K562 (cell line): ENCODE results near the gene NFATC1. TPM values are rescaled to one million over a fixed set of nuclear protein-coding genes. Genes with fewer than 3 reads are reported as not detected.

Experiments
- ATAC-seq: fragments of 200-7000 bp; cut with Tn5 transposase; 3 replicates; pipeline ENCODE4 v1.9.1; 2020; ENCODE audit warnings: moderate library complexity
- BruUV-seq: library from RNA; stranded (reverse); fragments of 400-500 nt; replicated peaks from 2 replicates; lab custom pipeline; 2021; lab: Mats Ljungman, UMichigan
- CTCF ChIA-PET: fragments of 300-600 bp; formaldehyde crosslinking; extraction: SDS; loops from one replicate; lab custom pipeline; 2021; ENCODE audit warnings: low intra/inter-chr PET ratio; lab: Yijun Ruan, JAX
- POLR2A ChIA-PET: fragments of 300-600, 350-650 bp; sonication (Branson Sonifier 250); formaldehyde crosslinking; extraction: SDS; loops from one replicate; lab custom pipeline; 2021; ENCODE audit warnings: antibody characterized with exemption, inconsistent platforms; lab: Yijun Ruan, JAX
- DNase-seq, 4 experiments: peaks; one replicate each; pipeline versions ENCODE4 v3.0.0 to v3.0.0-alpha.2; 2011 to 2018; ENCODE audit warnings: low spot score in 3 of 4, mixed read lengths in 3 of 4; ENCODE audit errors: extremely low read depth in 1 of 4
- FAIRE-seq: peaks from 2 replicates; lab custom pipeline; 2011; peaks lifted over from hg19 to GRCh38; lab: Jason Lieb, UNC
- H2AFZ ChIP-seq: 2 replicates; pipeline ENCODE4 v1.6.0; 2011; ENCODE audit warnings: low read depth, low read length, control low read depth, inconsistent platforms
- H3K27ac ChIP-seq: fragments of 200-600 bp; 3 replicates; pipeline ENCODE4 v1.8.0; 2011; ENCODE audit warnings: low read depth, mild to moderate bottlenecking, control low read depth, inconsistent platforms, low read length, moderate library complexity, mixed read lengths; ENCODE audit errors: extremely low read depth
- H3K27me3 ChIP-seq, 2 experiments: fragments of 300-600 bp in 1 of 2; 2 replicates in 1 of 2; 3 replicates in 1 of 2; pipeline versions ENCODE4 v1.6.0 to v1.8.0; 2011; ENCODE audit warnings: inconsistent platforms in 2 of 2, low read length in 2 of 2, mild to moderate bottlenecking in 1 of 2, mixed read lengths in 1 of 2, moderate library complexity in 1 of 2; ENCODE audit not compliant: control insufficient read depth in 2 of 2, insufficient read depth in 2 of 2
- H3K36me3 ChIP-seq: fragments of 300-600 bp; 3 replicates; pipeline ENCODE4 v1.8.0; 2011; ENCODE audit warnings: mild to moderate bottlenecking, low read length, inconsistent platforms; ENCODE audit not compliant: control insufficient read depth, insufficient read depth
- H3K4me1 ChIP-seq, 2 experiments: fragments of 200-600 bp in 1 of 2; replicated peaks in 1 of 2; 2 replicates in 1 of 2; 3 replicates in 1 of 2; pipeline versions ENCODE4 v1.5.1 to v1.8.0; 2011; ENCODE audit warnings: inconsistent platforms in 2 of 2, low read length in 2 of 2, mild to moderate bottlenecking in 1 of 2, mixed read lengths in 1 of 2, moderate library complexity in 1 of 2; ENCODE audit not compliant: control insufficient read depth in 2 of 2, insufficient read depth in 2 of 2
- H3K4me2 ChIP-seq: 2 replicates; pipeline ENCODE4 v1.6.1; 2011; ENCODE audit warnings: low read length, control low read depth, inconsistent platforms, mixed read lengths; ENCODE audit not compliant: insufficient read depth
- H3K4me3 ChIP-seq: fragments of 200-600 bp; sonication (generic), shearing (Covaris generic); 2 replicates; pipeline ENCODE4 v1.5.1; 2016; ENCODE audit warnings: control low read depth, inconsistent platforms
- H3K79me2 ChIP-seq: fragments of 200-600 bp; 3 replicates; pipeline ENCODE4 v1.8.0; 2011; ENCODE audit warnings: low read length, inconsistent platforms; ENCODE audit not compliant: control insufficient read depth, insufficient read depth
- H3K9ac ChIP-seq, 2 experiments: 2 replicates each; pipeline versions ENCODE4 v1.6.0 to v1.6.1; 2011; ENCODE audit warnings: low read depth in 2 of 2, low read length in 2 of 2, control low read depth in 1 of 2, inconsistent platforms in 1 of 2, mild to moderate bottlenecking in 1 of 2, mixed read lengths in 1 of 2; ENCODE audit not compliant: insufficient read depth in 1 of 2
- H3K9me1 ChIP-seq: one replicate; pipeline ENCODE4 v1.6.0; 2011; ENCODE audit warnings: inconsistent platforms, mild to moderate bottlenecking, low read length, moderate library complexity; ENCODE audit not compliant: control insufficient read depth, insufficient read depth
- H3K9me3 ChIP-seq: replicated peaks from 2 replicates; pipeline ENCODE4 v1.5.1; 2011; ENCODE audit warnings: low read depth, low read length, inconsistent platforms; ENCODE audit not compliant: control insufficient read depth, insufficient read depth
- H4K20me1 ChIP-seq: replicated peaks from 2 replicates; pipeline ENCODE4 v1.6.1; 2011; ENCODE audit warnings: low read length, inconsistent platforms, mixed read lengths; ENCODE audit not compliant: control insufficient read depth, insufficient read depth
- CCAR2 ChIP-seq: fragments of 200-400 bp; formaldehyde crosslinking; IDR thresholded peaks from 2 replicates; pipeline ENCODE4 v1.6.1; 2017; ENCODE audit warnings: mild to moderate bottlenecking, low read depth, low read length
- CEBPB ChIP-seq: fragments of 450-650 bp; IDR thresholded peaks from 2 replicates; pipeline ENCODE4 v1.6.1; 2016; ENCODE audit warnings: missing genetic modification characterization, missing compliant biosample characterization
- CHD2 ChIP-seq: IDR thresholded peaks from 2 replicates; pipeline ENCODE4 v1.6.1; 2011; ENCODE audit warnings: low read depth, low read length
- EGR1 ChIP-seq: fragments of 450-650 bp; conservative IDR thresholded peaks from 2 replicates; pipeline ENCODE4 v1.6.1; 2017; ENCODE audit warnings: mild to moderate bottlenecking
- ELF4 ChIP-seq: fragments of 450-650 bp; formaldehyde crosslinking; IDR thresholded peaks from 2 replicates; pipeline ENCODE4 v1.4.0; 2022; ENCODE audit warnings: missing genetic modification characterization
- FOXA3 ChIP-seq, 2 experiments: fragments of 450-650 bp in 1 of 2; sonication (generic) in 1 of 2; formaldehyde crosslinking; IDR thresholded peaks in 1 of 2; conservative IDR thresholded peaks in 1 of 2; 2 replicates each; pipeline versions ENCODE4 v1.4.0 to v1.8.0; 2020 to 2022; ENCODE audit warnings: mild to moderate bottlenecking in 2 of 2, missing genetic modification reagents in 1 of 2
- IFI16 ChIP-seq: fragments of 250-450 bp; sonication (Bioruptor Pico); IDR thresholded peaks from 2 replicates; pipeline ENCODE4 v2.1.2; 2022; ENCODE audit warnings: mild to moderate bottlenecking, inconsistent platforms
- JUN ChIP-seq, 2 experiments: sonication (generic) in 1 of 2; formaldehyde crosslinking in 1 of 2; IDR thresholded peaks; 2 replicates each; pipeline versions ENCODE4 v1.6.1 to v1.8.0; 2012 to 2022; ENCODE audit warnings: borderline replicate concordance in 2 of 2, mild to moderate bottlenecking in 2 of 2, improper control_type of control experiment in 1 of 2, low read depth in 1 of 2, low read length in 1 of 2, missing genetic modification reagents in 1 of 2
- SNIP1 ChIP-seq: fragments of 450-650 bp; IDR thresholded peaks from 2 replicates; pipeline ENCODE4 v1.7.1; 2017; ENCODE audit warnings: low read depth, mild to moderate bottlenecking
- TSC22D4 ChIP-seq: fragments of 450-650 bp; IDR thresholded peaks from 2 replicates; pipeline ENCODE4 v1.6.1; 2016; ENCODE audit warnings: missing genetic modification characterization, missing biosample characterization, control low read depth
- USF1 ChIP-seq: sonication (generic); formaldehyde crosslinking; IDR thresholded peaks from 2 replicates; pipeline ENCODE4 v1.9.0; 2022; ENCODE audit warnings: mild to moderate bottlenecking, missing genetic modification reagents
- ZFP91 ChIP-seq: sonication (generic); formaldehyde crosslinking; IDR thresholded peaks from 2 replicates; pipeline ENCODE4 v1.8.0; 2022; ENCODE audit warnings: mild to moderate bottlenecking, missing genetic modification reagents
- ZNF232 ChIP-seq: sonication (generic); formaldehyde crosslinking; IDR thresholded peaks from 2 replicates; pipeline ENCODE4 v1.8.0; 2022; ENCODE audit warnings: mild to moderate bottlenecking, missing genetic modification reagents
- ZNF780A ChIP-seq: fragments of 250-450 bp; sonication (Bioruptor Pico); IDR thresholded peaks from 2 replicates; pipeline ENCODE4 v1.5.0; 2021; ENCODE audit warnings: mild to moderate bottlenecking
- WGBS: fragments of 100-300 bp; shearing (Covaris generic); methylation state at CpG from one replicate; pipeline ENCODE4 v1.1.6; 2016; ENCODE audit warnings: low coverage, mixed read lengths; ENCODE audit not compliant: insufficient coverage; ENCODE audit errors: missing lambda C conversion rate; 5-methylcytosine and 5-hydroxymethylcytosine counted together
- in situ Hi-C: fragments of 300-500 bp; cut with MboI; formaldehyde crosslinking; loops from 4 replicates; pipeline ENCODE4 v1.15.0; 2018; ENCODE audit warnings: inconsistent platforms, mixed read lengths
- intact Hi-C: fragments of 100-400 bp; cut with micrococcal nuclease; formaldehyde crosslinking; loops from 2 replicates; pipeline ENCODE4 v1.14.2; 2022
- polyA plus RNA-seq, 8 experiments: library from polyadenylated mRNA; depleted of rRNA in 4 of 8; stranded (reverse) in 5 of 8; unstranded in 3 of 8; fragments of >200 nt; fragmentation: Nextera tagmentation in 2 of 8; fragmentation: Illumina TruSeq in 1 of 8; extraction: Ambion mirVana in 2 of 8; extraction: Trizol in 1 of 8; gene quantifications; 2 replicates each; pipeline versions ENCODE4 v1.2.1 to v1.2.3, GENCODE V29; 2011 to 2014; ENCODE audit warnings: inconsistent platforms in 1 of 8, missing spikeins in 1 of 8
- total RNA-seq, 7 experiments: library from RNA; depleted of rRNA in 6 of 7; stranded (reverse); fragments of >200 nt in 6 of 7; fragmentation: Illumina TruSeq in 2 of 7; extraction: Trizol in 2 of 7; gene quantifications; 2 replicates each; pipeline versions ENCODE4 v1.2.1 to v1.2.3, GENCODE V29; 2011 to 2021; ENCODE audit warnings: low replicate concordance in 1 of 7

NFATC1 gene
- total and polyA plus RNA-seq, 9 of the 15 experiments (the other 6 are each of a cell fraction or from before 2014, with no cell fraction given) = 1.1 to 16.4 (median 2.5) TPM

- H3K27me3 ChIP-seq = no peaks in the 10 kb centered on the region
- no peak for ATAC-seq
- no peak overlapping the region for H2AFZ ChIP-seq
- in situ Hi-C loops (no loop called here), intact Hi-C loops (no loop called here)
- no peaks in the 10 kb centered on the region for H3K9me3 ChIP-seq
- no peaks in the 10 kb centered on the region for H4K20me1 ChIP-seq
- no peak overlapping the region for H3K4me3 ChIP-seq
- H3K27ac ChIP-seq = no peak overlapping the region
- DNase-seq = no peak
- no peaks in the 10 kb centered on the region for H3K9me1 ChIP-seq
- H3K9ac ChIP-seq = no peak overlapping the region
- no peak overlapping the region for H3K4me2 ChIP-seq
- whole genome bisulfite sequencing = 68% methylated on average over 3 of the region's 8 CpGs
- POLR2A ChIA-PET = no interaction called here
- no peaks in the 10 kb centered on the region for H3K36me3 ChIP-seq
- no peaks in the 10 kb centered on the region for H3K79me2 ChIP-seq
- no peak for TF ChIP-seq TSC22D4 (tag)
- peaks cover 12 to 45% of the 10 kb centered on the region in 2 experiments; a peak in 4 of 5 replicates for H3K4me1 ChIP-seq
- FAIRE-seq = no peak
- BruUV-seq = no TSS peak
- CTCF ChIA-PET = no interaction called here
These were observed 119.6 kb downstream of the NFATC1 start for GRCh38 chr18:79515331-79515730.

- ATAC-seq (peak; percentile 46; the same call in 1 of the 3 replicates), FAIRE-seq (no peak), DNase-seq (peak in 3 of 4 experiments; percentile 16 to 41 (median 27))
- intact Hi-C loops = no loop called here
- no peaks in the 10 kb centered on the region for H3K79me2 ChIP-seq
- in situ Hi-C loops = no loop called here
- H3K4me3 ChIP-seq = no peak overlapping the region
- peak overlapping the region; percentile 49; the same call in 2 of the 3 replicates for H3K27ac ChIP-seq
- no peaks in the 10 kb centered on the region for H4K20me1 ChIP-seq
- BruUV-seq = no TSS peak
- H3K4me1 ChIP-seq = peaks cover 12 to 45% of the 10 kb centered on the region in 2 experiments; a peak in 4 of 5 replicates
- H3K9me3 ChIP-seq = no peaks in the 10 kb centered on the region
- CTCF ChIA-PET = no interaction called here
- no peaks in the 10 kb centered on the region for H3K36me3 ChIP-seq
- peak overlapping the region; percentile 70 for H2AFZ ChIP-seq
- no peaks in the 10 kb centered on the region for H3K27me3 ChIP-seq
- no peak overlapping the region for H3K4me2 ChIP-seq
- no peaks in the 10 kb centered on the region for H3K9me1 ChIP-seq
- no peak overlapping the region; a peak in 1 of 4 replicates for H3K9ac ChIP-seq
- WGBS = 47% methylated on average over 15 of the region's 22 CpGs
- POLR2A ChIA-PET = no interaction called here
- TF ChIP-seq CEBPB = no peak
- no peak for TF ChIP-seq EGR1
- TF ChIP-seq ZNF780A (CRISPR knock-in tag) = no peak
- no peak for TF ChIP-seq JUN (IDR thresholded peaks at IDR 0.05; ENCODE audit: borderline replicate concordance, low read depth, low read length)
- no peak for TF ChIP-seq JUN (CRISPR knock-in tag; IDR thresholded peaks at IDR 0.05; ENCODE audit: borderline replicate concordance)
- TF ChIP-seq ZNF232 = peak; percentile 78; the same call in 1 of the 2 replicates
- no peak for TF ChIP-seq CCAR2
- TF ChIP-seq ELF4 (CRISPR knock-in tag) = no peak
- no peak for TF ChIP-seq IFI16 (CRISPR knock-in tag)
- TF ChIP-seq SNIP1 = no peak
- peak in 1 of 2 experiments; percentile 70; a peak in 1 of 4 replicates for TF ChIP-seq FOXA3 (CRISPR knock-in tag; conservative IDR thresholded peaks at IDR 0.05 in 1 of 2, IDR thresholded peaks at IDR 0.05 in 1 of 2)
- TF ChIP-seq CHD2 = no peak
- TF ChIP-seq USF1 (CRISPR knock-in tag) = peak; percentile 70
- TF ChIP-seq ZFP91 (CRISPR knock-in tag) = no peak
These were observed 120.2 kb downstream of the NFATC1 start for GRCh38 chr18:79515944-79516351.
